ENCODE measurements around the gene CCDC85C. TPM values are rescaled to one million over a fixed set of nuclear protein-coding genes. Genes with fewer than 3 reads are reported as not detected.

The CCDC85C gene
- total RNA-seq, 1 donor from 2014 or later = 30.1 TPM

DNA sequence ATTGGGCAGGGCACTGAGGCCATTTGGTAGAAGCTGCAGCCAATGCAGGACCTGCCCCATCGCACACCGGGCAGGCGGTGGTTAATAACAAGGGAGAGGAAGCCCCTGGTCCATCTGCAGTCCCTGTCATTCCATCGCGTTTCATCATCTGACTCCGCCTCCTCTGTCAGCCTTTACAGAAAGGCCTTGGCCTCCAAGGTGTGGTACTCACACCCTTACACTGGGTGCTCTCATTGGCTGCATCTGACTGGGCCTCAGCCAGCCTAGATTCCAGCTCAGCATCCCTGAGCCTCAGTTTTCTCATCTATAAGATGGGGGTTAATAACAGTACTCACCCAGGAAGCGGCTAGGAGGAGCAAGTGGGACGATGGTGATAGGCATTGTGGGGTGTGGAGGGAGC is 26.2 kb upstream of the CCDC85C start:
- no peak for DNase-seq (ENCODE audit: low spot score)

- DNase-seq (ENCODE audit: low spot score) = peak; percentile 79
Observed at GRCh38 chr14:99628887-99629618, 25.0 kb upstream of the CCDC85C start.

DNA sequence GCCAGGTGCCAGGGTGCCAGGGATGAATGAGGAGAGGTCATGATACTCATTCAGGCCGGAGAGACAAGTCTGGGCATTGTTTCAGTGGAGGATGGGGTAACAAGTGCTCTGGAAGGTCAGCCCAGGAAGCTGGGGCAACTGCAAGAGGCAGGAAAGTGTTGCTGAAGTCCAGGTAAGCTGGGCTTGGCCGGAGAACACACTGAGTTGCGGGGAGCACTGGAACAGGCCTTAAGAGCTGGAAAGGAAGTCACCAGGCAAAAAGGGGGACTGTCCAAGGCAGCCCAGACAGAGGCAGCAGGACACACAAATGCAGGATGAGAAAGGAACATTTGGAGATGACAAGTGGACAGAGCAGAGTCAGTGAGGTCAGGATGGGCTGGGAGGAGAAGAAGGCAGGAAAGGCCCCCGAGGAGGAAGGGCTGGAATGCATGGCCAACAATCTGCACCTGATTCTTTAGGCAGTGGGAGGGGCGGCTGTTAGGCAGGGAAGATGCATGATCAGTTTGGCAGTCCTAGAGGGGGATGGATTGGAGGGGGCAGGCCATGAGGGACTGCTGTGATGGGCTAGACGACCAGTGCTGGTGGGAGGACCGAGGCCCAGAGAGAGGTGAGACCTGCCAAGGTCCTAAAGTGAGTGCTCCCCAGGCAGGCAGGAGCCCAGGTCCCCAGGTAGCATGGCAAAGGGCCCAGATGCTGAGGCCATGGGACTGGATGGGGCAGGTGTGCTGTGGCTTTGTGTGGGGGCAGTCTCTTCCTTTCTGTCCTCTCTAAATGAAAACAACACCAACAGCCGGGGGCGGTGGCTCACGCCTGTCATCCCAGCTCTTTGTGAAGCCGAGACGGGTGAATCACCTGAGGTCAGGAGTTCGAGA is 23.7 kb upstream of the CCDC85C start:
- no peak for DNase-seq (ENCODE audit: low spot score)

- no peak for DNase-seq (ENCODE audit: low spot score)
Observed at GRCh38 chr14:99627100-99627499, 23.1 kb upstream of the CCDC85C start.

DNA sequence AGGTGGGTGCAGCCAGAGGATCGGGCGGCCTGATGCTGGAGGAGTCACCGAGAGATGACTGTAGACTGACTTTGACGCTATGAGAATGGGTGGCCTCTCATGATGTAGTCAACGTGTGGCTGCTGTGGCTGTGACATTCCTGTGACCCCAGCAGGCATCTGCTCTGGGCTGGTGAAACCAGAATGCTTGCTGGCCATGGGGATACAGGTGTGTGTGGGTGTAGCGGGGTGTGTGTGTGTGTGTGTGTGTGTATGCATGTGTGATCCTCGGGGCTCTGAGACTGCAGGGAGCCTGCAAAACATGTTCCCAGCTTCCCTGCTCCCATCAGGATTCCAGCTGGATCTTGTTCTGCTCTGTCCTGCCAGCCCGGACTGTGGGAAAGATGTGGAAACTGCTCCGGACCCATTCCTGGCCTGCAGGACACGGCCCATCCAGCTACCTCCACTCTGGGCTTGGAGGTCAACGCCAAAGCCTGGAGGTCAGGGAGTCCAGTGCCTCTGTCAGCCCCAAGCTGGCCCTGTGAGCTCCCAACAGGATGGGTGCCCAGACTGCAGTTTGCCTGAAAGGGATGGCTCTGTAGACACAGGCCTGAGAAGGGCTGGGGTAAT is 22.1 kb upstream of the CCDC85C start:
- no peak for DNase-seq (ENCODE audit: low spot score)

DNA sequence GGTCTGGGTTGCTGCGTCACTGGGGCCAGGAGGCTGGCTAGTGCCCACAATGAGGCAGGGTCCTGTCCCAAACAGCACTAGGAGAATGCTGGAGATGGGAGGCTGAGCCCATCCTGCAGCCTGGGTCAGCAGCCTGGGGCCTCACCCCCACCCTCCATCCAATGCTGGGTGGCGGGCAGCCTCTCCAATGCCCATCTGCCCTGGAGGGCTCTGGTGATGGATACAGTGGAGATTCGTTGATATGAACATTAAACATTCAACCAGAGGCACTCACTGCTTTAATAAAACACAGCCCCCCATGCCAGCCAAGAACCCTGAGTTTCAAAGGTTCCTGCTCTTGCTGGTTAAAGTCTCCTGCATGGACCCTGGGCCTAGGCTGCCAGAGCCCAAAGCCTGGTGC is 21.5 kb upstream of the CCDC85C start:
- DNase-seq (ENCODE audit: low spot score) = no peak

DNA sequence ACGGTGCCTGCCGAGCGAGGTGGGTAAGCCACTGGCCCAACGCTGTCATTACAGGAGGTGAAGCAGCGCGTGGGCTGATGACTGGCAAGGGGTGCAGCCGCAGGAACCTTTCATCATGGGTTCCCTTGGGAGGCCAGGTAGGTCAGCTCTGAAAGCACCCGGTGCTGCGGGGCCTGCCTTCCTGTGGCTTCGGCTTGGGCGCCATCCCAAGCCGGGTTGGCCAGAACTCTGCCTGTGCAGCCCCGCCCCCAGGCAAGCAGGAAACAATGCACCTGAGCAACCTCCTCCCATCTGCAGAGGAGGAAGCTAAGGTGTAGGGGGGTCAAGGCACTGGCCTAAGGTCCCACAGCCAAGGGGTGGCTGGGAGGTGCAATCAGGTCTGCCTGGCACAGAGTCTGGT is 21.0 kb upstream of the CCDC85C start:
- DNase-seq (ENCODE audit: low spot score) = no peak

- DNase-seq (ENCODE audit: low spot score) = no peak
Observed at GRCh38 chr14:99624024-99624423, 20.0 kb upstream of the CCDC85C start.

- DNase-seq (ENCODE audit: low spot score) = no peak
Observed at GRCh38 chr14:99621948-99622347, 17.9 kb upstream of the CCDC85C start.

GRCh38 chr14:99619835-99620834 is 16.1 kb upstream of the CCDC85C start:
- DNase-seq (ENCODE audit: low spot score) = peak; percentile 43

- DNase-seq (ENCODE audit: low spot score) = no peak
Observed at GRCh38 chr14:99616832-99617800, 13.1 kb upstream of the CCDC85C start.

DNA sequence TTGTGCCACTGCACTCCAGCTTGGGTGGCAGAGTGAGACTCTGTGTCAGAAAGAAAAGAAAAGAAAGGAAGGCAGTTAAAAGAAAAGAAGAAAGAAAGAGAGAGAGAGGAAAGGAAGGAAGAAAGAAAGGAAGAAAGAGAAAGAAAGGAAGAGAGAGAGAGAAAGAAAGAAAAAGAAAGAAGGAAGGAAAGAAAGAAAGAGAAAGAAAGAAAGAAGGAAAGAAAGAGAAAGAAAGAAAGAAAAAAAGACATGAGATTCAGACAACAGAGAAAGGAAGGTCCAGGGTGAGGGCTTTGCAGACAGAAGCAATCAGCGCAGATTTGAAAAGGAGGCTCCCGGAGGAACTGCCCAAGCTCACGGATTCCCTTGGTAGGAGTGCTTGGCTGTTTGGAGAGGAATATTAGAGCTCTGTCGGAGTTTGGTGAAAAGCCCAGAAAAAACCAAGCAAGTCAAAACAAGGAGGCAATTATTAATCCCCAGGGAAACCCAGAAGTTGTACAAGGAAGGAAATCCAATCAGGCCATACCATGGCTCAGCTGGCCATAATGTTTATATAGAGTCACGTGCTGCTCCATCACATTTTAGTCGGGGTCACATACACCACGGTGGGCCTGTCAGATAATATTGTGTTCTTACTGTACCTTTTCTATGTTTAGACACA is 11.6 kb upstream of the CCDC85C start:
- DNase-seq (ENCODE audit: low spot score) = no peak

- peak; percentile 63 for DNase-seq (ENCODE audit: low spot score)
Observed at GRCh38 chr14:99612738-99613330, 8.8 kb upstream of the CCDC85C start.

DNA sequence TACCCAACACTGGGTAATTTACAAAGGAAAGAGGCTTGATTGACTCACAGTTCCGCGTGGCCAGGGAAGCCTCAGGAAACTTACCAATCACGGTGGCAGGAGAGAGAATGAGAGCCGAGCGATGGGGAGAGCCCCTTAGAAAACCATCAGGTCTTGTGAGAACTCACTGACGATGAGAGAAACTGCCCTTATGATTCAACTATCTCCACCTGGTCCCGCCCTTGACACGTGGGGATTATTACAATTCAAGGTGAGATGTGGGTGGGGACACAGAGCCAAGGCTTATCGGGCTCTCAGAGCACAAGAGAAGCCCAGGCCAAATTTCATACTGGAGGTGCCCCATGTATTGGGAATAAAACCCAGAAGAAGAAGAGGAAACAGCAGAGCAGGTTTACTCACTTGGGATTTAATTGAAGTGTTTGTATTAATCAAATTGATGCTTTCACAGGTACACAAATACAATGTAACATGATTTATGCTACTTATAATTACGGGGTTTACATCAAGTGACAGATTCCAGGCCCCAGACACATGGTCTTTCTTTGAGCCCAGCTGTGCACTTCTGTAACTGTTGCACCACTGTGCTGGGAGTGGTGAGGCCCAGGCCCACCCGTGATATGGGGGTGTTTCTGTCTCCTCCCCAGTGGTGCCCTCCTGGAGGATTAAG is 8.2 kb upstream of the CCDC85C start:
- DNase-seq (ENCODE audit: low spot score) = no peak

- no peak for DNase-seq (ENCODE audit: low spot score)
Observed at GRCh38 chr14:99611646-99612045, 7.6 kb upstream of the CCDC85C start.

DNA sequence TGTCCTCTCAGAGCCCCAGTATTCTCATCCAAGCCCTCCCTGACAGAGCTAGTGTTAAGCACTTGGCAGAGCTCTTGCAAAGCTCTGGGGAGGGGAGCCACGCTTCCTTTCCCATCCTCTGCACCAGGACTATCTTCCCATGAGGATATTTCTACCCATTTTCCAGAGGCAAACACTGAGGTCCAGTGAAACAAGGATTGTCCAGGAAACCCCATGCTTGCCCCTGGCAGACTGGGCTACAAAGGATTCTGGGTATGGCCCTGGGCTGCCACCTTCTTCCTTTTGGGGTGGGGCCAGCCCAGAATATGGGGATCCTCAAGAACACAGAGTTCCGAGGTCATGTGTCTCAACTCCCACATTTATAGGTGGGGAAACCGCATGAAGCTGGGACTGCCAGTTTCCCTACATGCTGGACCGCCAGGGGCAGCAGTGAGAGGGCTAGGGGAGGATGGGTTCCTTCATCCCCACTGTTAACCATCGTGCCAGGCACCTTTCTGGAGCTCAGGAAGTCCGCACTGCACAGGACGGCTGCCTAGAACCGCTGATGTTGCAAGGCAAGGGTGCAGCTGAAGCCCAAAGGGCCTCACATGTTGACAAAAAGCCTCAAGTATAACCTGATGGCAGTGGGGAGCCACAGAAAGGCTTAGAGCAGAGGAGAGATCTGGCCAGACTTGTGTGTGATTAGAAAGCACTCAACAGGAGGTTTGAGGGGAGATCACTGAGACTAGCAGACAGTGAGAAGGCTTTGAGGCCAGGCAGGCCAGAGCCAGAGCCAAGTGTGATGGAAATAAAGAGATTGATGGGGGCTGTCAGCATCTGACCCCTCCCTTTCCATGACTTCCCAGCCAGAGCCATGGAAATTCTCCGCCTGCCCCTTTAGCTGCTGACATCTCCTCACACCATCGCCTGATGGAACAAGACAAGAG is 5.5 kb upstream of the CCDC85C start:
- no peak for DNase-seq (ENCODE audit: low spot score)

- DNase-seq (ENCODE audit: low spot score) = no peak
Observed at GRCh38 chr14:99608591-99608990, 4.6 kb upstream of the CCDC85C start.

DNA sequence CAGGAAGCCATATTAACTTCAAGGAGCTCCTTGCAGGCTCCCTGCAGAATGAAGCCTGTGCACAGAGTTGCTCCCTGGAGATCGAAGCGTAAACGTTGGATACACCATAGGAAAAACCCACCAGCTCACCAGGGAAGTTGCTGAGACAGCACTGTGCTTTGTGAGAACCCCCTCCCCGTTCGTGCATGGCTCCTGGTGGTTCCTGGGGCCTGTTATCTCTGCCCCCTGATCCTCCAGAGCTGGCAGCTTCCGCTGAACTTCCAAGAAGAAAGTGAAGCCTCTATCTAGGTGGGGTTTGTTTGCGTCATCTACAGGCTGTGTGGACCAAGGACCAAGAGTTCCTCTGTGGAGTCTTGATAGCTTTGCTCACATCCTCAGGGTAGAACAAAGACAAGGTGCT is 2.4 kb upstream of the CCDC85C start:
- no peak for DNase-seq (ENCODE audit: low spot score)
